HUES48 (cell line): ENCODE results near the gene MMP2.

Experiments
- H3K27ac ChIP-seq: one replicate; pipeline ENCODE4 v1.7.0; 2013; ENCODE audit warnings: low read depth, low read length, inconsistent platforms
- H3K27me3 ChIP-seq: 2 replicates; pipeline ENCODE4 v1.6.1; 2013; ENCODE audit warnings: mild to moderate bottlenecking, low read length; ENCODE audit not compliant: control insufficient read depth, insufficient read depth
- H3K36me3 ChIP-seq: 2 replicates; pipeline ENCODE4 v1.6.1; 2013; ENCODE audit warnings: low read length; ENCODE audit not compliant: control insufficient read depth, insufficient read depth
- H3K4me1 ChIP-seq: 2 replicates; pipeline ENCODE4 v1.6.1; 2013; ENCODE audit warnings: mild to moderate bottlenecking, low read length; ENCODE audit not compliant: control insufficient read depth, insufficient read depth
- H3K4me3 ChIP-seq: 2 replicates; pipeline ENCODE4 v1.5.1; 2013; ENCODE audit warnings: mild to moderate bottlenecking, low read depth, low read length
- H3K9ac ChIP-seq: 2 replicates; pipeline ENCODE4 v1.6.1; 2013; ENCODE audit warnings: mild to moderate bottlenecking, low read depth, low read length, moderate library complexity
- H3K9me3 ChIP-seq: 2 replicates; pipeline ENCODE4 v1.6.1; 2013; ENCODE audit warnings: low read length; ENCODE audit not compliant: control insufficient read depth, insufficient read depth

The MMP2 gene

GRCh38 chr16:55542459-55543082, 63.6 kb downstream of the MMP2 start:
- Histone ChIP-seq H3K4me3 (no peak overlapping the region), H3K4me1 (peaks cover 7% of the 10 kb centered on the region; the same call in 1 of the 2 replicates), H3K27me3 (no peaks in the 10 kb centered on the region), H3K27ac (no peak overlapping the region), H3K9ac (no peak overlapping the region), H3K36me3 (no peaks in the 10 kb centered on the region), H3K9me3 (no peaks in the 10 kb centered on the region)

GRCh38 chr16:55543472-55543871, 64.5 kb downstream of the MMP2 start:
- Histone ChIP-seq H3K27me3 (no peaks in the 10 kb centered on the region), H3K36me3 (no peaks in the 10 kb centered on the region), H3K4me3 (no peak overlapping the region), H3K9ac (no peak overlapping the region), H3K27ac (no peak overlapping the region), H3K4me1 (peaks cover 7% of the 10 kb centered on the region; the same call in 1 of the 2 replicates), H3K9me3 (no peaks in the 10 kb centered on the region)

- H3K27me3 ChIP-seq: no peaks in the 10 kb centered on the region
- H3K9ac ChIP-seq: no peak overlapping the region
- no peaks in the 10 kb centered on the region for H3K9me3 ChIP-seq
- H3K4me3 ChIP-seq: no peak overlapping the region
- no peaks in the 10 kb centered on the region for H3K4me1 ChIP-seq
- no peaks in the 10 kb centered on the region for H3K36me3 ChIP-seq
- no peak overlapping the region for H3K27ac ChIP-seq
Observed at GRCh38 chr16:55552621-55553020, 73.6 kb downstream of the MMP2 start.

- Histone ChIP-seq H3K9me3 (no peaks in the 10 kb centered on the region), H3K4me1 (no peaks in the 10 kb centered on the region), H3K36me3 (no peaks in the 10 kb centered on the region), H3K9ac (no peak overlapping the region), H3K4me3 (no peak overlapping the region), H3K27ac (no peak overlapping the region), H3K27me3 (no peaks in the 10 kb centered on the region)
Observed at GRCh38 chr16:55555436-55555835, 76.4 kb downstream of the MMP2 start.
